Suprapubic skin (tissue), 4 donors: Measurements from ENCODE around the gene PLXNA2. TPM values are rescaled to one million over a fixed set of nuclear protein-coding genes. Genes with fewer than 3 reads are reported as not detected.

Source experiments
- DNase-seq, 2 donors: peaks; one replicate each; pipeline ENCODE4 v3.0.0-alpha.2; 2019; ENCODE audit warnings: low spot score in 2 of 2
- H3K27ac ChIP-seq: fragments of 200-600 bp; sonication (generic); one replicate; pipeline ENCODE4 v1.5.1; 2019
- H3K27me3 ChIP-seq: fragments of 200-600 bp; sonication (generic); one replicate; pipeline ENCODE4 v1.5.1; 2019
- H3K36me3 ChIP-seq: fragments of 200-600 bp; sonication (generic); one replicate; pipeline ENCODE4 v1.5.1; 2019
- H3K4me1 ChIP-seq: fragments of 200-600 bp; sonication (generic); one replicate; pipeline ENCODE4 v1.5.1; 2019
- H3K4me3 ChIP-seq: fragments of 200-600 bp; sonication (generic); one replicate; pipeline ENCODE4 v1.5.1; 2019; ENCODE audit warnings: mild to moderate bottlenecking
- H3K9me3 ChIP-seq: fragments of 200-600 bp; sonication (generic); one replicate; pipeline ENCODE4 v1.5.1; 2019
- CTCF ChIP-seq, 2 donors: fragments of 200-600 bp in 1 of 2; fragments of 450-650 bp in 1 of 2; sonication (generic) in 1 of 2; IDR thresholded peaks; one replicate each; pipeline ENCODE4 v1.5.1; 2016 to 2019; ENCODE audit warnings: antibody characterized with exemption in 2 of 2, mild to moderate bottlenecking in 1 of 2, moderate library complexity in 1 of 2
- EP300 ChIP-seq: sonication (generic); formaldehyde crosslinking; IDR thresholded peaks from one replicate; pipeline ENCODE4 v1.6.1; 2017; ENCODE audit warnings: antibody characterized with exemption
- POLR2A ChIP-seq, 2 donors: fragments of 450-650 bp; IDR thresholded peaks; one replicate each; pipeline ENCODE4 v1.6.1; 2017; ENCODE audit warnings: antibody characterized with exemption in 2 of 2, mild to moderate bottlenecking in 2 of 2, moderate library complexity in 2 of 2
- POLR2AphosphoS5 ChIP-seq, 3 donors: sonication (generic); formaldehyde crosslinking; IDR thresholded peaks; one replicate each; pipeline ENCODE4 v1.6.1; 2017; ENCODE audit warnings: antibody characterized with exemption in 3 of 3
- WGBS: methylation state at CpG from one replicate; pipeline ENCODE4 v1.1.5; 2018; 5-methylcytosine and 5-hydroxymethylcytosine counted together
- total RNA-seq, 4 donors: library from RNA; depleted of rRNA; stranded (reverse); fragments of >200 nt; gene quantifications; one replicate each; pipeline ENCODE4 v1.1.0, GENCODE V29; 2016

Gene PLXNA2
- total RNA-seq, 4 donors from 2014 or later: 35.3 to 53.9 (median 45.7) TPM

- Histone ChIP-seq H3K9me3 (no peaks in the 10 kb centered on the region), H3K27ac (no peak overlapping the region), H3K4me3 (no peak overlapping the region), H3K4me1 (peaks cover under 1% of the 10 kb centered on the region), H3K27me3 (no peaks in the 10 kb centered on the region), H3K36me3 (no peaks in the 10 kb centered on the region)
- TF ChIP-seq POLR2A (IDR thresholded peaks at IDR 0.05) (no peak), EP300 (no peak), CTCF (IDR thresholded peaks at IDR 0.05) (no peak), POLR2AphosphoS5 (IDR thresholded peaks at IDR 0.05) (no peak)
- no peak for DNase-seq
- WGBS: 75% methylated on average over 4 of the region's 4 CpGs
Measured at GRCh38 chr1:208190784-208191183, 53.4 kb downstream of the PLXNA2 start.

- H3K9me3 ChIP-seq: no peaks in the 10 kb centered on the region
- no peak overlapping the region for H3K4me3 ChIP-seq
- WGBS: 76% methylated on average over 4 of the region's 4 CpGs
- no peaks in the 10 kb centered on the region for H3K36me3 ChIP-seq
- TF ChIP-seq CTCF (IDR thresholded peaks at IDR 0.05) (no peak), EP300 (no peak), POLR2A (IDR thresholded peaks at IDR 0.05) (no peak), POLR2AphosphoS5 (IDR thresholded peaks at IDR 0.05) (no peak)
- H3K27me3 ChIP-seq: no peaks in the 10 kb centered on the region
- DNase-seq: no peak
- H3K27ac ChIP-seq: no peak overlapping the region
- peaks cover 7% of the 10 kb centered on the region for H3K4me1 ChIP-seq
Measured at GRCh38 chr1:208189716-208190115, 54.5 kb downstream of the PLXNA2 start.

GRCh38 chr1:208189183-208189582 lies 55.0 kb downstream of the PLXNA2 start:
- Histone ChIP-seq H3K27me3 (no peaks in the 10 kb centered on the region), H3K4me1 (peaks cover 11% of the 10 kb centered on the region), H3K36me3 (no peaks in the 10 kb centered on the region), H3K4me3 (no peak overlapping the region), H3K9me3 (no peaks in the 10 kb centered on the region), H3K27ac (no peak overlapping the region)
- TF ChIP-seq POLR2A (IDR thresholded peaks at IDR 0.05): no peak
- no peak for TF ChIP-seq POLR2AphosphoS5 (IDR thresholded peaks at IDR 0.05)
- 72% methylated on average over 2 of the region's 2 CpGs for WGBS
- DNase-seq: no peak

- DNase-seq: no peak
- no peak overlapping the region for H3K27ac ChIP-seq
- H3K27me3 ChIP-seq: no peaks in the 10 kb centered on the region
- 100% methylated on average over 1 of the region's 1 CpG for WGBS
- H3K4me1 ChIP-seq: peaks cover 16% of the 10 kb centered on the region
- H3K9me3 ChIP-seq: no peaks in the 10 kb centered on the region
- TF ChIP-seq CTCF (IDR thresholded peaks at IDR 0.05) (no peak), POLR2AphosphoS5 (IDR thresholded peaks at IDR 0.05) (no peak), POLR2A (IDR thresholded peaks at IDR 0.05) (no peak), EP300 (no peak)
- H3K4me3 ChIP-seq: no peak overlapping the region
- no peaks in the 10 kb centered on the region for H3K36me3 ChIP-seq
Measured at GRCh38 chr1:208188607-208189006, 55.6 kb downstream of the PLXNA2 start.

- Histone ChIP-seq H3K4me1 (peaks cover 27% of the 10 kb centered on the region), H3K36me3 (no peaks in the 10 kb centered on the region), H3K4me3 (no peak overlapping the region), H3K9me3 (no peaks in the 10 kb centered on the region), H3K27ac (no peak overlapping the region), H3K27me3 (no peaks in the 10 kb centered on the region)
- TF ChIP-seq EP300: no peak
- no peak for TF ChIP-seq POLR2A (IDR thresholded peaks at IDR 0.05)
- TF ChIP-seq POLR2AphosphoS5 (IDR thresholded peaks at IDR 0.05): no peak
- TF ChIP-seq CTCF (IDR thresholded peaks at IDR 0.05): no peak
- no peak for DNase-seq
- 83% methylated on average over 7 of the region's 7 CpGs for WGBS
Measured at GRCh38 chr1:208187499-208188041, 56.6 kb downstream of the PLXNA2 start.

GRCh38 chr1:208185801-208186231 lies 58.4 kb downstream of the PLXNA2 start:
- Histone ChIP-seq H3K27ac (no peak overlapping the region), H3K27me3 (no peaks in the 10 kb centered on the region), H3K4me1 (peaks cover 39% of the 10 kb centered on the region), H3K9me3 (no peaks in the 10 kb centered on the region), H3K4me3 (no peak overlapping the region), H3K36me3 (no peaks in the 10 kb centered on the region)
- no peak for DNase-seq
- 97% methylated on average over 3 of the region's 3 CpGs for WGBS
- TF ChIP-seq POLR2AphosphoS5 (IDR thresholded peaks at IDR 0.05) (no peak), POLR2A (IDR thresholded peaks at IDR 0.05) (no peak), CTCF (IDR thresholded peaks at IDR 0.05) (no peak), EP300 (no peak)
